DOHH2 (cell line): ENCODE data around the gene NTNG1.

ENCODE experiments used
- H3F3A ChIP-seq: fragments of 200-600 bp; sonication (generic), shearing (Covaris generic); 2 replicates; pipeline ENCODE4 v1.6.0; 2016; ENCODE audit warnings: antibody characterized with exemption, mild to moderate bottlenecking; ENCODE audit not compliant: control insufficient read depth, insufficient read depth
- H3K27ac ChIP-seq: fragments of 200-600 bp; sonication (generic); 2 replicates; pipeline ENCODE4 v1.5.1; 2014; ENCODE audit warnings: low read depth, mild to moderate bottlenecking, low read length, moderate library complexity
- H3K27me3 ChIP-seq: fragments of 200-600 bp; sonication (generic); 2 replicates; pipeline ENCODE4 v1.6.1; 2014; ENCODE audit warnings: mild to moderate bottlenecking, low read length, mixed read lengths; ENCODE audit not compliant: control insufficient read depth
- H3K36me3 ChIP-seq: fragments of 200-600 bp; sonication (generic); 2 replicates; pipeline ENCODE4 v1.6.1; 2014; ENCODE audit warnings: mild to moderate bottlenecking, low read length, moderate library complexity, mixed read lengths; ENCODE audit not compliant: control insufficient read depth
- H3K4me1 ChIP-seq: fragments of 200-600 bp; sonication (generic); 2 replicates; pipeline ENCODE4 v1.6.1; 2014; ENCODE audit warnings: mild to moderate bottlenecking, low read length, mixed read lengths; ENCODE audit not compliant: control insufficient read depth
- H3K4me2 ChIP-seq: fragments of 200-600 bp; sonication (generic); 2 replicates; pipeline ENCODE4 v1.6.0; 2014; ENCODE audit warnings: mild to moderate bottlenecking, low read length, moderate library complexity
- H3K4me3 ChIP-seq: fragments of 200-600 bp; sonication (generic); 2 replicates; pipeline ENCODE4 v1.5.1; 2014; ENCODE audit warnings: mild to moderate bottlenecking, low read length, mixed read lengths
- H3K79me2 ChIP-seq: fragments of 200-600 bp; sonication (generic); 2 replicates; pipeline ENCODE4 v1.6.1; 2014; ENCODE audit warnings: mild to moderate bottlenecking, low read length, mixed read lengths; ENCODE audit not compliant: control insufficient read depth
- H3K9me2 ChIP-seq: fragments of 200-600 bp; sonication (generic); replicated peaks from 2 replicates; pipeline ENCODE4 v1.6.1; 2014; ENCODE audit warnings: mild to moderate bottlenecking, low read length, mixed read lengths; ENCODE audit not compliant: control insufficient read depth
- H3K9me3 ChIP-seq: fragments of 200-600 bp; sonication (generic); 2 replicates; pipeline ENCODE4 v1.6.1; 2014; ENCODE audit warnings: antibody characterized with exemption, low read length, mixed read lengths; ENCODE audit not compliant: control insufficient read depth, insufficient read depth
- H4K20me1 ChIP-seq: fragments of 200-600 bp; sonication (generic); 2 replicates; pipeline ENCODE4 v1.6.0; 2014; ENCODE audit warnings: low read depth, mild to moderate bottlenecking, antibody characterized with exemption, low read length, moderate library complexity; ENCODE audit not compliant: control insufficient read depth, insufficient read depth
- CTCF ChIP-seq: fragments of 200-600 bp; sonication (generic); IDR thresholded peaks from one replicate; pipeline ENCODE4 v1.5.1; 2014; ENCODE audit warnings: antibody characterized with exemption, mild to moderate bottlenecking, low read depth, low read length; ENCODE audit not compliant: poor library complexity, severe bottlenecking
- EZH2phosphoT487 ChIP-seq: fragments of 200-600 bp; sonication (generic); IDR thresholded peaks from 2 replicates; pipeline ENCODE4 v1.6.1; 2017; ENCODE audit warnings: borderline replicate concordance, mild to moderate bottlenecking, antibody characterized with exemption, low read length, moderate library complexity, mixed read lengths

NTNG1 gene

GRCh38 chr1:107328087-107328486, 187.2 kb downstream of the NTNG1 start:
- no peak for TF ChIP-seq EZH2phosphoT487
- no peak for TF ChIP-seq CTCF
- H3K27me3 ChIP-seq, result no peaks in the 10 kb centered on the region
- no peaks in the 10 kb centered on the region for H3K9me2 ChIP-seq

GRCh38 chr1:107339775-107340174, 198.9 kb downstream of the NTNG1 start:
- no peaks in the 10 kb centered on the region for H3K9me2 ChIP-seq
- no peaks in the 10 kb centered on the region for H3K36me3 ChIP-seq
- no peak overlapping the region for H3K4me2 ChIP-seq
- no peaks in the 10 kb centered on the region for H3K79me2 ChIP-seq
- no peaks in the 10 kb centered on the region for H3K27me3 ChIP-seq
- H3K27ac ChIP-seq, result no peak overlapping the region
- H4K20me1 ChIP-seq, result no peaks in the 10 kb centered on the region
- H3K4me3 ChIP-seq, result no peak overlapping the region
- no peaks in the 10 kb centered on the region for H3F3A ChIP-seq
- H3K4me1 ChIP-seq, result no peaks in the 10 kb centered on the region
- no peak for TF ChIP-seq EZH2phosphoT487
- no peak for TF ChIP-seq CTCF
- H3K9me3 ChIP-seq, result no peaks in the 10 kb centered on the region

More at GRCh38 chr1:107328087-107328486, 187.2 kb downstream of the NTNG1 start:
- H3K4me1 ChIP-seq, result peaks cover 36% of the 10 kb centered on the region
- 0 out of 2 replicates have a peak, but pooled peaks cover 4% of the 10 kb centered on the region for H3K36me3 ChIP-seq
- no peaks in the 10 kb centered on the region for H3K9me3 ChIP-seq
- H3K4me2 ChIP-seq, result no peak overlapping the region
- no peaks in the 10 kb centered on the region for H4K20me1 ChIP-seq
- H3F3A ChIP-seq, result no peaks in the 10 kb centered on the region
- no peak overlapping the region for H3K27ac ChIP-seq
- H3K79me2 ChIP-seq, result no peaks in the 10 kb centered on the region
- no peak overlapping the region for H3K4me3 ChIP-seq

GRCh38 chr1:107342316-107342715, 201.5 kb downstream of the NTNG1 start:
- Histone ChIP-seq H3K27me3 (no peaks in the 10 kb centered on the region), H3K9me2 (no peaks in the 10 kb centered on the region), H3K27ac (no peak overlapping the region), H3K4me3 (no peak overlapping the region), H3K4me2 (no peak overlapping the region), H3K36me3 (no peaks in the 10 kb centered on the region), H3K4me1 (no peaks in the 10 kb centered on the region), H3F3A (no peaks in the 10 kb centered on the region), H4K20me1 (no peaks in the 10 kb centered on the region), H3K9me3 (no peaks in the 10 kb centered on the region), H3K79me2 (no peaks in the 10 kb centered on the region)
- TF ChIP-seq EZH2phosphoT487 (no peak), CTCF (no peak)
